Esophagus muscularis mucosa (tissue), 3 donors: ENCODE results near the gene DPH3.

Source experiments
- CTCF ChIP-seq, 3 experiments: fragments of 200-600 bp in 2 of 3; fragments of 450-650 bp in 1 of 3; sonication (generic) in 2 of 3; IDR thresholded peaks; one replicate each; pipeline ENCODE4 v1.5.1; 2017 to 2019; ENCODE audit warnings: antibody characterized with exemption in 3 of 3, mild to moderate bottlenecking in 2 of 3, moderate library complexity in 1 of 3
- POLR2AphosphoS5 ChIP-seq, 2 donors: sonication (generic); formaldehyde crosslinking; IDR thresholded peaks; one replicate each; pipeline ENCODE4 v1.6.1; 2017; ENCODE audit warnings: antibody characterized with exemption in 2 of 2

- no peak for TF ChIP-seq CTCF (IDR thresholded peaks at IDR 0.05)
- peak; percentile 50 to 51 for TF ChIP-seq POLR2AphosphoS5 (IDR thresholded peaks at IDR 0.05)
Measured at GRCh38 chr3:16253601-16254000, 11.1 kb downstream of the DPH3 start.
